ENCODE data around the gene SLIT3. TPM values are rescaled to one million over a fixed set of nuclear protein-coding genes. Genes with fewer than 3 reads are reported as not detected.

SLIT3 gene
- total RNA-seq, 2 donors from 2014 or later, result 6.6 to 6.7 TPM

MicroRNA genes within 50 kb of the gene (microRNA counts, 767-probe panel; counts per million panel counts)
- microRNA hsa-miR-585, result 0 to 736 counts per million in 2 donors

Small RNA genes lying within 50 kb of the gene (microRNA-seq; reads per million reads assigned to microRNA genes)
- gene MIR218-2 (ENCODE audit: borderline number of aligned reads in 2 of 2, borderline replicate concordance in 2 of 2) (0 reads per million in 2 donors), gene MIR585 (ENCODE audit: borderline number of aligned reads in 2 of 2, borderline replicate concordance in 2 of 2) (2.2 to 3.3 reads per million in 2 donors)

Small RNA genes lying within 50 kb of the gene (small RNA-seq; reads per million reads assigned to genes)
- gene MIR218-2 (not detected), gene MIR585 (not detected), gene RF00019 (not detected)
